K562 (cell line): Measurements from ENCODE around the gene MTIF3. TPM values are rescaled to one million over a fixed set of nuclear protein-coding genes. Genes with fewer than 3 reads are reported as not detected.
A peak's percentile ranks its signal among the peaks of the same experiment; 100 is the strongest.

Experiments used
- ATAC-seq: fragments of 200-7000 bp; cut with Tn5 transposase; 3 replicates; pipeline ENCODE4 v1.9.1; 2020; ENCODE audit warnings: moderate library complexity
- BruUV-seq: library from RNA; stranded (reverse); fragments of 400-500 nt; replicated peaks from 2 replicates; lab custom pipeline; 2021; lab: Mats Ljungman, UMichigan
- CTCF ChIA-PET: fragments of 300-600 bp; formaldehyde crosslinking; extraction: SDS; loops from one replicate; lab custom pipeline; 2021; ENCODE audit warnings: low intra/inter-chr PET ratio; lab: Yijun Ruan, JAX
- POLR2A ChIA-PET: fragments of 300-600, 350-650 bp; sonication (Branson Sonifier 250); formaldehyde crosslinking; extraction: SDS; loops from one replicate; lab custom pipeline; 2021; ENCODE audit warnings: antibody characterized with exemption, inconsistent platforms; lab: Yijun Ruan, JAX
- DNase-seq, 4 experiments: peaks; one replicate each; pipeline versions ENCODE4 v3.0.0 to v3.0.0-alpha.2; 2011 to 2018; ENCODE audit warnings: low spot score in 3 of 4, mixed read lengths in 3 of 4; ENCODE audit errors: extremely low read depth in 1 of 4
- FAIRE-seq: peaks from 2 replicates; lab custom pipeline; 2011; peaks lifted over from hg19 to GRCh38; lab: Jason Lieb, UNC
- H2AFZ ChIP-seq: 2 replicates; pipeline ENCODE4 v1.6.0; 2011; ENCODE audit warnings: low read depth, low read length, control low read depth, inconsistent platforms
- H3K27ac ChIP-seq: fragments of 200-600 bp; 3 replicates; pipeline ENCODE4 v1.8.0; 2011; ENCODE audit warnings: low read depth, mild to moderate bottlenecking, control low read depth, inconsistent platforms, low read length, moderate library complexity, mixed read lengths; ENCODE audit errors: extremely low read depth
- H3K27me3 ChIP-seq, 2 experiments: fragments of 300-600 bp in 1 of 2; 2 replicates in 1 of 2; 3 replicates in 1 of 2; pipeline versions ENCODE4 v1.6.0 to v1.8.0; 2011; ENCODE audit warnings: inconsistent platforms in 2 of 2, low read length in 2 of 2, mild to moderate bottlenecking in 1 of 2, mixed read lengths in 1 of 2, moderate library complexity in 1 of 2; ENCODE audit not compliant: control insufficient read depth in 2 of 2, insufficient read depth in 2 of 2
- H3K36me3 ChIP-seq: fragments of 300-600 bp; 3 replicates; pipeline ENCODE4 v1.8.0; 2011; ENCODE audit warnings: mild to moderate bottlenecking, low read length, inconsistent platforms; ENCODE audit not compliant: control insufficient read depth, insufficient read depth
- H3K4me1 ChIP-seq, 2 experiments: fragments of 200-600 bp in 1 of 2; replicated peaks in 1 of 2; 2 replicates in 1 of 2; 3 replicates in 1 of 2; pipeline versions ENCODE4 v1.5.1 to v1.8.0; 2011; ENCODE audit warnings: inconsistent platforms in 2 of 2, low read length in 2 of 2, mild to moderate bottlenecking in 1 of 2, mixed read lengths in 1 of 2, moderate library complexity in 1 of 2; ENCODE audit not compliant: control insufficient read depth in 2 of 2, insufficient read depth in 2 of 2
- H3K4me2 ChIP-seq: 2 replicates; pipeline ENCODE4 v1.6.1; 2011; ENCODE audit warnings: low read length, control low read depth, inconsistent platforms, mixed read lengths; ENCODE audit not compliant: insufficient read depth
- H3K4me3 ChIP-seq: fragments of 200-600 bp; sonication (generic), shearing (Covaris generic); 2 replicates; pipeline ENCODE4 v1.5.1; 2016; ENCODE audit warnings: control low read depth, inconsistent platforms
- H3K79me2 ChIP-seq: fragments of 200-600 bp; 3 replicates; pipeline ENCODE4 v1.8.0; 2011; ENCODE audit warnings: low read length, inconsistent platforms; ENCODE audit not compliant: control insufficient read depth, insufficient read depth
- H3K9ac ChIP-seq, 2 experiments: 2 replicates each; pipeline versions ENCODE4 v1.6.0 to v1.6.1; 2011; ENCODE audit warnings: low read depth in 2 of 2, low read length in 2 of 2, control low read depth in 1 of 2, inconsistent platforms in 1 of 2, mild to moderate bottlenecking in 1 of 2, mixed read lengths in 1 of 2; ENCODE audit not compliant: insufficient read depth in 1 of 2
- H3K9me1 ChIP-seq: one replicate; pipeline ENCODE4 v1.6.0; 2011; ENCODE audit warnings: inconsistent platforms, mild to moderate bottlenecking, low read length, moderate library complexity; ENCODE audit not compliant: control insufficient read depth, insufficient read depth
- H3K9me3 ChIP-seq: replicated peaks from 2 replicates; pipeline ENCODE4 v1.5.1; 2011; ENCODE audit warnings: low read depth, low read length, inconsistent platforms; ENCODE audit not compliant: control insufficient read depth, insufficient read depth
- H4K20me1 ChIP-seq: replicated peaks from 2 replicates; pipeline ENCODE4 v1.6.1; 2011; ENCODE audit warnings: low read length, inconsistent platforms, mixed read lengths; ENCODE audit not compliant: control insufficient read depth, insufficient read depth
- ARNT ChIP-seq, 2 experiments: fragments of 450-650 bp; IDR thresholded peaks; 2 replicates each; pipeline ENCODE4 v1.6.1; 2016; ENCODE audit warnings: mild to moderate bottlenecking in 1 of 2
- CHD2 ChIP-seq: IDR thresholded peaks from 2 replicates; pipeline ENCODE4 v1.6.1; 2011; ENCODE audit warnings: low read depth, low read length
- ETV1 ChIP-seq: fragments of 450-650 bp; conservative IDR thresholded peaks from 2 replicates; pipeline ENCODE4 v1.6.1; 2016; ENCODE audit warnings: missing genetic modification characterization, control low read depth, low read depth, missing compliant biosample characterization
- HDAC6 ChIP-seq: IDR thresholded peaks from 2 replicates; pipeline ENCODE4 v1.6.1; 2012; ENCODE audit warnings: low read depth, mild to moderate bottlenecking, control low read depth, inconsistent platforms, low read length, moderate library complexity
- L3MBTL2 ChIP-seq: fragments of 450-650 bp; IDR thresholded peaks from 2 replicates; pipeline ENCODE4 v1.6.1; 2016; ENCODE audit warnings: mild to moderate bottlenecking, moderate library complexity
- MYNN ChIP-seq, 2 experiments: sonication (generic); formaldehyde crosslinking in 1 of 2; IDR thresholded peaks; 2 replicates each; pipeline versions ENCODE4 v1.5.0 to v1.6.1; 2016 to 2020; ENCODE audit warnings: antibody characterized with exemption in 1 of 2, missing genetic modification reagents in 1 of 2
- POLR2B ChIP-seq: fragments of 450-650 bp; IDR thresholded peaks from 2 replicates; pipeline ENCODE4 v1.6.1; 2018; ENCODE audit warnings: low read depth; ENCODE audit not compliant: partially characterized antibody
- PRPF4 ChIP-seq: fragments of 200-400 bp; formaldehyde crosslinking; IDR thresholded peaks from one replicate; pipeline ENCODE4 v1.6.1; 2017; ENCODE audit warnings: low read length, low read depth, mild to moderate bottlenecking; ENCODE audit not compliant: insufficient read depth, poor library complexity, severe bottlenecking
- PURB ChIP-seq: sonication (generic); formaldehyde crosslinking; IDR thresholded peaks from 2 replicates; pipeline ENCODE4 v1.9.0; 2021; ENCODE audit warnings: low read depth, mild to moderate bottlenecking, missing genetic modification reagents
- RB1 ChIP-seq: fragments of 450-650 bp; IDR thresholded peaks from 2 replicates; pipeline ENCODE4 v1.6.1; 2017; ENCODE audit warnings: low read depth, mild to moderate bottlenecking
- RFX5 ChIP-seq: IDR thresholded peaks from 2 replicates; pipeline ENCODE4 v1.6.1; 2011; ENCODE audit warnings: low read depth, mild to moderate bottlenecking, improper control_type of control experiment, low read length
- SMAD3 ChIP-seq: fragments of 450-650 bp; formaldehyde crosslinking; conservative IDR thresholded peaks from 2 replicates; pipeline ENCODE4 v1.4.0; 2020; ENCODE audit warnings: mild to moderate bottlenecking
- STAT5A ChIP-seq: IDR thresholded peaks from 2 replicates; pipeline ENCODE4 v1.6.1; 2012; ENCODE audit warnings: low read length, inconsistent platforms, borderline replicate concordance
- ZBTB33 ChIP-seq: sonication (generic); formaldehyde crosslinking; IDR thresholded peaks from 2 replicates; pipeline ENCODE4 v1.8.1; 2023; ENCODE audit warnings: mild to moderate bottlenecking, missing genetic modification reagents
- ZNF592 ChIP-seq: fragments of 450-650 bp; IDR thresholded peaks from 2 replicates; pipeline ENCODE4 v1.6.1; 2017; ENCODE audit warnings: antibody characterized with exemption, mild to moderate bottlenecking
- whole genome bisulfite sequencing: fragments of 100-300 bp; shearing (Covaris generic); methylation state at CpG from one replicate; pipeline ENCODE4 v1.1.6; 2016; ENCODE audit warnings: low coverage, mixed read lengths; ENCODE audit not compliant: insufficient coverage; ENCODE audit errors: missing lambda C conversion rate; 5-methylcytosine and 5-hydroxymethylcytosine counted together
- in situ Hi-C: fragments of 300-500 bp; cut with MboI; formaldehyde crosslinking; loops from 4 replicates; pipeline ENCODE4 v1.15.0; 2018; ENCODE audit warnings: inconsistent platforms, mixed read lengths
- intact Hi-C: fragments of 100-400 bp; cut with micrococcal nuclease; formaldehyde crosslinking; loops from 2 replicates; pipeline ENCODE4 v1.14.2; 2022
- polyA plus RNA-seq, 8 experiments: library from polyadenylated mRNA; depleted of rRNA in 4 of 8; stranded (reverse) in 5 of 8; unstranded in 3 of 8; fragments of >200 nt; fragmentation: Nextera tagmentation in 2 of 8; fragmentation: Illumina TruSeq in 1 of 8; extraction: Ambion mirVana in 2 of 8; extraction: Trizol in 1 of 8; gene quantifications; 2 replicates each; pipeline versions ENCODE4 v1.2.1 to v1.2.3, GENCODE V29; 2011 to 2014; ENCODE audit warnings: inconsistent platforms in 1 of 8, missing spikeins in 1 of 8
- total RNA-seq, 7 experiments: library from RNA; depleted of rRNA in 6 of 7; stranded (reverse); fragments of >200 nt in 6 of 7; fragmentation: Illumina TruSeq in 2 of 7; extraction: Trizol in 2 of 7; gene quantifications; 2 replicates each; pipeline versions ENCODE4 v1.2.1 to v1.2.3, GENCODE V29; 2011 to 2021; ENCODE audit warnings: low replicate concordance in 1 of 7
- TF ChIP-seq, protein P1 (sequence below): sonication (generic); formaldehyde crosslinking; IDR thresholded peaks from 2 replicates; pipeline ENCODE4 v1.8.1; 2023; ENCODE audit warnings: mild to moderate bottlenecking, missing genetic modification reagents, moderate library complexity

Gene MTIF3
- total and polyA plus RNA-seq, 9 of the 15 experiments (the other 6 are each of a cell fraction or from before 2014, with no cell fraction given): 23.5 to 73.6 (median 45.2) TPM

DNA sequence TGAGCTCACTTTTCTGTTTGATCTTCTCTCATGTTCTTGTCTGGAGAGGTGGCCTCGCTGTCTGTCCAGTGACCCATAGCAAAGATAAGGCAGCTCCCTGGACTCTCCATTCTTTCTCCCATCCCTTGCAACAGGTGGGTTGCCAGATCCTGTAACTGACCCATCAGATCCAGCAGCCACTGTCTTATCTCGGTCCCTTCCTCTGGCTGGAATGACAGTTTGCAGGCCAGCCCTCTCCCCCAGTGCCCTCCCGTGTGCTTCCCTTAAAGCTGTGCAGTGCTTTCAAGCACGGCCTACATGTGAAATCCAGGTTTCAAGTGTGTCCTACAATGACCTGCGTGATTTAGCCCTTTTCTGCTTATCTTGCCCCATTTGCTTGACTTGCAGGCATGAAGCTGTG, 22.2 kb downstream of the MTIF3 start:
- no TSS peak for BruUV-seq
- Histone ChIP-seq H3K4me1 (peaks cover 25 to 32% of the 10 kb centered on the region in 2 experiments), H4K20me1 (peaks cover 7% of the 10 kb centered on the region; the same call in 1 of the 2 replicates), H3K79me2 (peaks cover 60% of the 10 kb centered on the region), H3K27me3 (no peaks in the 10 kb centered on the region), H3K9ac (peak overlapping the region in 1 of 2 experiments; percentile 55; a peak in 1 of 4 replicates), H3K36me3 (peaks cover 70% of the 10 kb centered on the region), H2AFZ (no peak overlapping the region), H3K4me3 (no peak overlapping the region), H3K9me3 (no peaks in the 10 kb centered on the region), H3K27ac (0 out of 3 replicates have a peak overlapping the region, but pooled peaks have one; percentile 85), H3K9me1 (no peaks in the 10 kb centered on the region), H3K4me2 (no peak overlapping the region; the same call in 1 of the 2 replicates)
- CTCF ChIA-PET: no interaction called here
- in situ Hi-C loops (no loop called here), intact Hi-C loops (no loop called here)
- POLR2A ChIA-PET: interaction anchor here (0.6 to 1.6 kb wide), 4 partner anchors 15 to 62 kb away, joined by 3 to 4 read pairs (median 3); no protein-coding TSS in a partner anchor
- 16% methylated on average over 2 of the region's 5 CpGs for WGBS
- ATAC-seq: no peak
- FAIRE-seq: peak; percentile 78
- DNase-seq: peak; percentile 36 to 67 (median 42)
- TF ChIP-seq STAT5A: 0 out of 2 replicates have a peak, but pooled peaks have one; percentile 34
- no peak for TF ChIP-seq L3MBTL2
- TF ChIP-seq PURB (CRISPR knock-in tag): no peak
- TF ChIP-seq MYNN (IDR thresholded peaks at IDR 0.05): no peak
- no peak for TF ChIP-seq MYNN (CRISPR knock-in tag; IDR thresholded peaks at IDR 0.05)
- TF ChIP-seq, protein P1, sequence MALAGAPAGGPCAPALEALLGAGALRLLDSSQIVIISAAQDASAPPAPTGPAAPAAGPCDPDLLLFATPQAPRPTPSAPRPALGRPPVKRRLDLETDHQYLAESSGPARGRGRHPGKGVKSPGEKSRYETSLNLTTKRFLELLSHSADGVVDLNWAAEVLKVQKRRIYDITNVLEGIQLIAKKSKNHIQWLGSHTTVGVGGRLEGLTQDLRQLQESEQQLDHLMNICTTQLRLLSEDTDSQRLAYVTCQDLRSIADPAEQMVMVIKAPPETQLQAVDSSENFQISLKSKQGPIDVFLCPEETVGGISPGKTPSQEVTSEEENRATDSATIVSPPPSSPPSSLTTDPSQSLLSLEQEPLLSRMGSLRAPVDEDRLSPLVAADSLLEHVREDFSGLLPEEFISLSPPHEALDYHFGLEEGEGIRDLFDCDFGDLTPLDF: no peak
- TF ChIP-seq RFX5: no peak
- no peak for TF ChIP-seq ETV1 (tag)
- TF ChIP-seq PRPF4: no peak
- TF ChIP-seq POLR2B: no peak
- no peak for TF ChIP-seq ZNF592
- no peak for TF ChIP-seq HDAC6
- TF ChIP-seq SMAD3 (CRISPR knock-in tag): no peak
- no peak for TF ChIP-seq CHD2
- TF ChIP-seq RB1: no peak
- TF ChIP-seq ZBTB33: no peak
- no peak for TF ChIP-seq ARNT (IDR thresholded peaks at IDR 0.05)
